Hepatocyte (in vitro differentiated cells): ENCODE measurements around the gene LYZ. TPM values are rescaled to one million over a fixed set of nuclear protein-coding genes. Genes with fewer than 3 reads are reported as not detected.

Source experiments
- DNase-seq: peaks from one replicate; pipeline ENCODE4 v3.0.0-alpha.2; 2016; ENCODE audit warnings: low spot score
- H2AFZ ChIP-seq: fragments of 200-600 bp; sonication (generic); 2 replicates; pipeline ENCODE4 v1.6.0; 2016; ENCODE audit warnings: antibody characterized with exemption, mild to moderate bottlenecking
- H3K27ac ChIP-seq: fragments of 200-600 bp; sonication (generic); 2 replicates; pipeline ENCODE4 v1.5.1; 2016; ENCODE audit warnings: mild to moderate bottlenecking
- H3K27me3 ChIP-seq: fragments of 200-600 bp; sonication (generic); 2 replicates; pipeline ENCODE4 v1.6.1; 2016
- H3K36me3 ChIP-seq: fragments of 200-600 bp; sonication (generic); replicated peaks from 2 replicates; pipeline ENCODE4 v1.5.1; 2016; ENCODE audit warnings: low read depth; ENCODE audit not compliant: insufficient read depth
- H3K4me1 ChIP-seq: fragments of 200-600 bp; sonication (generic); 2 replicates; pipeline ENCODE4 v1.5.1; 2016; ENCODE audit warnings: mild to moderate bottlenecking, moderate library complexity; ENCODE audit not compliant: insufficient read depth
- H3K4me2 ChIP-seq: fragments of 200-600 bp; sonication (generic); 2 replicates; pipeline ENCODE4 v1.6.0; 2016
- H3K4me3 ChIP-seq: fragments of 200-600 bp; sonication (generic); 2 replicates; pipeline ENCODE4 v1.5.1; 2016; ENCODE audit warnings: mild to moderate bottlenecking
- H3K79me2 ChIP-seq: fragments of 200-600 bp; sonication (generic); 2 replicates; pipeline ENCODE4 v1.6.0; 2017; ENCODE audit warnings: mild to moderate bottlenecking
- H3K9me2 ChIP-seq: fragments of 200-600 bp; sonication (generic); replicated peaks from 2 replicates; pipeline ENCODE4 v1.6.0; 2017; ENCODE audit warnings: mild to moderate bottlenecking; ENCODE audit not compliant: insufficient read depth
- H3K9me3 ChIP-seq: fragments of 200-600 bp; sonication (generic); 2 replicates; pipeline ENCODE4 v1.5.1; 2016; ENCODE audit warnings: low read depth, mild to moderate bottlenecking
- H4K20me1 ChIP-seq: fragments of 200-600 bp; sonication (generic); 2 replicates; pipeline ENCODE4 v1.6.0; 2016; ENCODE audit warnings: mild to moderate bottlenecking; ENCODE audit not compliant: insufficient read depth, poor library complexity, severe bottlenecking
- EZH2 ChIP-seq: fragments of 200-600 bp; sonication (generic); IDR thresholded peaks from 2 replicates; pipeline ENCODE4 v1.6.1; 2016; ENCODE audit warnings: antibody characterized with exemption, mild to moderate bottlenecking, borderline replicate concordance
- EZH2phosphoT487 ChIP-seq: fragments of 200-600 bp; sonication (generic); IDR thresholded peaks from one replicate; pipeline ENCODE4 v1.6.1; 2018; ENCODE audit warnings: antibody characterized with exemption, mild to moderate bottlenecking, low read depth, moderate library complexity; ENCODE audit not compliant: unreplicated experiment, severe bottlenecking
- WGBS: methylation state at CpG from one replicate; pipeline ENCODE4 v1.1.6; 2016; ENCODE audit warnings: low lambda C conversion rate; ENCODE audit errors: missing lambda C conversion rate; 5-methylcytosine and 5-hydroxymethylcytosine counted together
- polyA plus RNA-seq: library from polyadenylated mRNA; unstranded; fragments of >200 nt; fragmentation: Nextera tagmentation; extraction: Ambion mirVana; gene quantifications from 2 replicates; pipeline ENCODE4 v1.2.1, GENCODE V29; 2016
- total RNA-seq: library from RNA; depleted of rRNA; stranded (reverse); fragments of >200 nt; gene quantifications from 2 replicates; pipeline ENCODE4 v1.2.3, GENCODE V29; 2014
- TF ChIP-seq, protein P1 (sequence below): fragments of 200-600 bp; sonication (generic); IDR thresholded peaks from 2 replicates; pipeline ENCODE4 v1.5.1; 2016; ENCODE audit warnings: antibody characterized with exemption, mild to moderate bottlenecking; ENCODE audit not compliant: poor library complexity

LYZ gene
- total and polyA plus RNA-seq, 2 experiments from 2014 or later = 170 to 282 TPM

- H3K27ac ChIP-seq = no peak overlapping the region
- 100% methylated on average over 1 of the region's 1 CpG for WGBS
These were observed 44.2 kb downstream of the LYZ start for GRCh38 chr12:69392179-69392928.

GRCh38 chr12:69396041-69396440 is 47.9 kb downstream of the LYZ start:
- TF ChIP-seq EZH2 (no peak), EZH2phosphoT487 (no peak)
- TF ChIP-seq, protein P1, sequence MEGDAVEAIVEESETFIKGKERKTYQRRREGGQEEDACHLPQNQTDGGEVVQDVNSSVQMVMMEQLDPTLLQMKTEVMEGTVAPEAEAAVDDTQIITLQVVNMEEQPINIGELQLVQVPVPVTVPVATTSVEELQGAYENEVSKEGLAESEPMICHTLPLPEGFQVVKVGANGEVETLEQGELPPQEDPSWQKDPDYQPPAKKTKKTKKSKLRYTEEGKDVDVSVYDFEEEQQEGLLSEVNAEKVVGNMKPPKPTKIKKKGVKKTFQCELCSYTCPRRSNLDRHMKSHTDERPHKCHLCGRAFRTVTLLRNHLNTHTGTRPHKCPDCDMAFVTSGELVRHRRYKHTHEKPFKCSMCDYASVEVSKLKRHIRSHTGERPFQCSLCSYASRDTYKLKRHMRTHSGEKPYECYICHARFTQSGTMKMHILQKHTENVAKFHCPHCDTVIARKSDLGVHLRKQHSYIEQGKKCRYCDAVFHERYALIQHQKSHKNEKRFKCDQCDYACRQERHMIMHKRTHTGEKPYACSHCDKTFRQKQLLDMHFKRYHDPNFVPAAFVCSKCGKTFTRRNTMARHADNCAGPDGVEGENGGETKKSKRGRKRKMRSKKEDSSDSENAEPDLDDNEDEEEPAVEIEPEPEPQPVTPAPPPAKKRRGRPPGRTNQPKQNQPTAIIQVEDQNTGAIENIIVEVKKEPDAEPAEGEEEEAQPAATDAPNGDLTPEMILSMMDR = no peak
- Histone ChIP-seq H3K4me3 (no peak overlapping the region), H4K20me1 (no peaks in the 10 kb centered on the region), H3K27me3 (no peaks in the 10 kb centered on the region), H2AFZ (no peak overlapping the region), H3K9me2 (no peaks in the 10 kb centered on the region), H3K36me3 (no peaks in the 10 kb centered on the region), H3K79me2 (no peaks in the 10 kb centered on the region), H3K4me2 (no peak overlapping the region), H3K9me3 (peaks cover 4% of the 10 kb centered on the region), H3K4me1 (no peaks in the 10 kb centered on the region), H3K27ac (no peak overlapping the region)
- no peak for DNase-seq
- 59% methylated on average over 1 of the region's 1 CpG for WGBS

More at GRCh38 chr12:69392179-69392928, 44.2 kb downstream of the LYZ start:
- H3K4me2 ChIP-seq = no peak overlapping the region
- no peak overlapping the region for H3K4me3 ChIP-seq
- no peaks in the 10 kb centered on the region for H3K36me3 ChIP-seq
- no peaks in the 10 kb centered on the region for H4K20me1 ChIP-seq
- TF ChIP-seq EZH2phosphoT487 = no peak
- no peak for TF ChIP-seq EZH2
- TF ChIP-seq, protein P1 = no peak
- H3K9me3 ChIP-seq = peaks cover 4% of the 10 kb centered on the region
- H2AFZ ChIP-seq = no peak overlapping the region
- H3K79me2 ChIP-seq = no peaks in the 10 kb centered on the region
- no peaks in the 10 kb centered on the region for H3K4me1 ChIP-seq
- DNase-seq = no peak
- H3K9me2 ChIP-seq = no peaks in the 10 kb centered on the region
- no peaks in the 10 kb centered on the region for H3K27me3 ChIP-seq

DNA sequence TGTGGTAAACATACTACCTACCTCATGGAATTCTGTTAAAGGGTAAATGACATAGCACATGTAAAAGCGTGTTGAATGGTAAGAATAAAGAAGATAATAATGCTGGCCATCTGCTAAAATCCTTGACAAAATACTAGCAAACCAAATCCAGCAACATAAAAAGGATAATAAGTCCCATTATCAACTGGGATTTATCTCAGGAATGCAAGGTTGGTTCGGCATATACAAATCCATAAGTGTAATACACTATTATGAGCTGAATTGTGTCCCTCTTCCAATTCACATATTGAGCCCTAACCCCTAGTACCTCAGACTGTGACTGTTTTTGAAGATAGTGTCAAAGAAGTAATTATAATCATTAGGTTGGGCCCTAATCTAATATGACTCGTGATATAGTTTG is 48.8 kb downstream of the LYZ start:
- no peak overlapping the region for H3K27ac ChIP-seq
- TF ChIP-seq EZH2 = no peak
- TF ChIP-seq, protein P1 = no peak
- TF ChIP-seq EZH2phosphoT487 = no peak
- no peaks in the 10 kb centered on the region for H3K79me2 ChIP-seq
- H3K4me3 ChIP-seq = no peak overlapping the region
- H4K20me1 ChIP-seq = no peaks in the 10 kb centered on the region
- no peaks in the 10 kb centered on the region for H3K9me2 ChIP-seq
- no peaks in the 10 kb centered on the region for H3K27me3 ChIP-seq
- H3K4me2 ChIP-seq = no peak overlapping the region
- no peak for DNase-seq
- no peaks in the 10 kb centered on the region for H3K36me3 ChIP-seq
- peaks cover 4% of the 10 kb centered on the region for H3K9me3 ChIP-seq
- no peaks in the 10 kb centered on the region for H3K4me1 ChIP-seq
- H2AFZ ChIP-seq = no peak overlapping the region
- WGBS = 100% methylated on average over 3 of the region's 3 CpGs
